Effector CD4-positive, alpha-beta T cell (primary cell): ENCODE measurements around the gene ADSS1.
"Not testable (repeated sequence)": the region's sequence is repeated elsewhere in the genome, so short reads cannot be mapped to it uniquely, and the experiment has no call there.

ENCODE experiments used
- DNase-seq: peaks from one replicate; pipeline ENCODE4 v3.0.0-alpha.2; 2020

Gene ADSS1

GRCh38 chr14:104734991-104735779 is 11.2 kb downstream of the ADSS1 start:
- DNase-seq = no peak

DNA sequence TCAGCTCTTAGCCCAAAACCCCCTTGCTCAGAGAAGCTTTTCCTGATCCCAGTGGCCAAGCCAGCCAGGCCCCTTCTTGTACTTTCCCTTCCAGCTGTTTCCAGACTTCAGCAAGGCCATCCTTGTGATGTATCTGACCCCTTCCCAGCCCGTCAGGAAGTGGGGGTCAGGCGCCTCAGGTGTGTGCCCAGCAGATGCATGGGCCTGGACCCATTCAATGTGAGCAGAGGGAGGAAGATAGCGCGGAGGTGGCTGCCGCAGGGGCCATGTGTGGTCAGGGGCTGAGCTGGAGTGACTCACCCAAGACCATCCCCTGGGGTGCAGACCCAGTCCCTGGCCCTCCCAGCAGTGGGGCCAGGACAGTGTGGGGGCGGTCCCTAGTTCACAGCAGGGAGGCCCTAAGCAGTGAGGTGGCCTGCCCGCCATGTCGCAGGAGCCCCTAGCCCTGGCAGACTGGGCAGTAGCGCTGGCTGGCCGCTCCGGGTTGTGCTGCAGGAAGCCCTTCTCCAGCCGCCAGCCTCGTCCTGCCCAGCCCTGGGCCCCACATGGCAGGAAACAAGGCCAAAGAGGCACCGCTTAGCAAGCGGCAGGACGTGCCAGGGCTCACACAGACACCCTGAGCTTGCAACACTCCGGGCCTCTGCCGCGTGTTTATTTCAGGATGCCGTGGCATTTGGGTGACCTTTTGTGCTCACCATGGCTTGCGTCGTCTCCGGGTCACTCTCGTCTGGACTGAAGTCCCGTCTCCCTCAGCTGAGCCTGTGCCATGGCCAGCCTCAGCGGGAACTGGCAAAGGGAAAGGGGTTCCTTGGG is 12.0 kb downstream of the ADSS1 start:
- no peak for DNase-seq

GRCh38 chr14:104738375-104739019 is 14.5 kb downstream of the ADSS1 start:
- DNase-seq = no peak

- DNase-seq = no peak
Measured at GRCh38 chr14:104739026-104739425, 15.0 kb downstream of the ADSS1 start.

GRCh38 chr14:104739546-104740516 is 15.8 kb downstream of the ADSS1 start:
- DNase-seq = no peak

DNA sequence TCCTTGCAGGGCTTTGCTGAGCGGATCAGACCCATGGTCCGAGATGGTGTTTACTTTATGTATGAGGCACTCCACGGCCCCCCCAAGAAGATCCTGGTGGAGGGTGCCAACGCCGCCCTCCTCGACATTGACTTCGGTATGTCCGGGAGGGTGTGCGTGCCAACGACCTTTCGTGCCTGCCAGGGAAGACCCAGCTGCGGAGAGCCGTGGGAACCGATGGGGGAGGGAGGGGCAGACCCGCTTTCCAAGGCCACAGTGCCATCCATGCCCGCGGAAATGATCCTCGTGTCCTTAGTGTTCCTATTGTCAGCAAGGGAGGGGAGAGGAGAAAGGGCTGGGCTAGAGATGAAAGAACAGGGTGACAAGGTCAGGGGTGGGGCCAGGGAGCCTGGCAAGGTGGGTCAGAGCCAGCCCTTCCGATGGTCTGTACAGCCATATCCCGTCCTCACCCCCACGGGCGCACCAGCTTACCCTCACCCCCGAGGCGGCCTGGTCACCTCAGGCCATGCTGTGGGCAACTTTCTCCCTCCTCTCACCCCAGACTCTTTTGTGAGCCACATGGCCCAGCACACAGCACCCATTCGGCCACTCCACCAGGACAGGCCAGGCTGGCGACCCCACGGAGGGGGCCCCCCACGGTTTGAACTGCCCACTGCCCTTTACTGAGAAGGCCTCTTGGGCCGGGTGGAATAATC is 17.2 kb downstream of the ADSS1 start:
- no peak for DNase-seq

- DNase-seq = no peak
Measured at GRCh38 chr14:104741803-104742251, 17.8 kb downstream of the ADSS1 start.

- DNase-seq = no peak
Measured at GRCh38 chr14:104742586-104743455, 18.8 kb downstream of the ADSS1 start.

DNA sequence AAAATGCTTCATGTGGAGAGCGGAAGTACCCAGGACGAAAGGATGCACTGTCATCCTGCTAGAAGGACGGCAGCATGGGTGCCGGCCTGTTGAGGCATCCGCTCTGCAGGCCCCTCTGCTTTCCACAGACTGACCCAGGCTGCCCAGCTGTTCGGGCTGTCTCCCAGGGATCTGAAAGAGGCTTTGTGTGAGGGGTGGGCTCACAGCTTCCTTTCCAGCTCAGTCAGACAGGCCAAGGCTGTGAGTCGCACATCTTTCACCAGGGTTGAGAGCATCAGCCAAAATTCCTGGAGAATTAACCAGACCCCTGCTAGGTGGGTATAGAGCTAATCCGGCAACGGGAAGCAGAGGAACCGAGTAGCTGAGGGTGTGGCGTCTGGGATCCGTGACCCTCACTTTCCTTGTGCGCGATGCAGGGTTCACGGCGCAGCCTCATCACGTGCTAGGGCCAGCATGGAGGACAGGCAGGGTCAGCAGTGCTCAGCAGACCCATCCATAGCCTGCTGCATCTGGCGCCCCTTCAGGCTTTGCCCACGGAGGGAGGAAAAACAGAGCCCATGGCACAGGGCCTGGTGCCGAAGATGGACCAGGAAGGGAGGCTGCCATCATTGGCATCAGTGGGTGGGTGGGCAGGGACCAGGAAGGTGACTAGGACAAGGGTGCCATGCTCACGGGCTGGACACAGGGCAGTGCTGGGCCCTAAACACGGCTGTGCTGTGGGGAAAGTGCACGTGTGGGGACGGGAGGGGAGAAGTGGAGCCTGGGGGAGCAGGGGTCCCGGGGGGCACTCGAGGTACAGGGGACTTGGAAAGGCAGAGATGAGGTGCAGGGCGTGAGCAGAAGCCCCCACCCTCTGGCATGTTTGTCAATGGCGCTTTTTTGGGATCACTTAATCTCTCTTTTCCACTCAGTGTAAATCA is 19.7 kb downstream of the ADSS1 start:
- no peak for DNase-seq

GRCh38 chr14:104744484-104744883 is 20.5 kb downstream of the ADSS1 start:
- no peak for DNase-seq

GRCh38 chr14:104745431-104745830 is 21.4 kb downstream of the ADSS1 start:
- DNase-seq = no peak

DNA sequence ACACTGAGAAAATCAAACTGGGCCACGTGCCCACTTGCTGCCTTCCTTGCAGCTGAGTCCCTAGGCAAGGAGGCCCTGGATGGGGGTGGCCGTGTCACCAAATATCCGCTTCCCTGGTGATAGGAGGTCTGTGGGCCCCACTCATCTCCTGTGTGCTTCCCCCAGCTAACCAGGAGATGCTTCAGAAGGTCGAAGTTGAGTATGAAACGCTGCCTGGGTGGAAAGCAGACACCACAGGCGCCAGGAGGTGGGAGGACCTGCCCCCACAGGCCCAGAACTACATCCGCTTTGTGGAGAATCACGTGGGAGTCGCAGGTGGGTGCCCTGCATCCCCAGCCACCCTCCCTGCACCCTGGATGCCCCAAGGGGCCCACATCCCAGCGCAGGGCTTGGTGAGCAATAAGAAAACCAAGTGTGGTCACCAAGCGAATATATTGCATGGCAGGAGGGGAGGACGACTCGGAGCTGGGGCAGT is 22.1 kb downstream of the ADSS1 start:
- DNase-seq = no peak

DNA sequence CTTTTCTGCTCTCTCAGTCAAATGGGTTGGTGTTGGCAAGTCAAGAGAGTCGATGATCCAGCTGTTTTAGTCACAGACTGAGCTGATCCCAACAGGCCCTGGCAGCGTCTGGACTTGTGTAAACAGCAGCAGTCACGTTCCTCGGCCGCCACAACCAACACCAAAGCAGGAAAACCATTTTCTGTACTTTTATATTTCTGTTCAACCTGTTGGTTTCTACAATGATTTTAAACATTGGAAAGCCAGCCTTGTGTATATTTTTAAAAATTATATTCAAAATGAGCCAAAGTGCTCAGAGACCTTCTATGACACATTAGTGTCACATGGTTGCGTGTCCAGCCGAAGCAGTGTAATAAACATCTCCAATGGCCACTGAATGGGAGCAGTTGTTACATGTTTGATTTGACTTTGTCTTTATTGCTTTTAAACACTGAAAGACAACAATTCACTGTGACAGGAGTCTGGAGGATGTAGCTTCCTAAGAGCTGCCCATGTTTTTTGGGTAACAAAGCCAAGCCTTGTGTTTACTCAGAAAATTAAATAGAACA is 23.0 kb downstream of the ADSS1 start:
- DNase-seq = no peak

DNA sequence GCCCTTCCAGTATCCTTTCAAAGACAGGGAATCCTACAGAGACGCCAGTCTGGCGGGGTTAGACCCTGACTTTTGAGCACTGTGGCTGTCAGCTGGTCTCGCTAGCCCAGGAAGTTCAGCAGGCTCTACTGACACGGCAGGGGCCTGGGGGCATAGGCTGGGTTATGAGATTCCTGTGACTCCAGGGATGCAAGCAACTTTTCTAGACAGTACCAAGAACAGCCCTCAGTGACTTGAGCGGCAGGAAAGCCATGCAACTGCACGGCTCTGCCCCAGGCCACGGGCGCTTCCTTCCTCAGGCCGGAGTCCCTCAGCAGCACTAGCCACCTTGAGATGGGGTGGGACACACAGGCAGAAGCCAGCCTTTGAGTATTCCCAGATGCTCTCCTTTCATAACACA is 23.8 kb downstream of the ADSS1 start:
- no peak for DNase-seq

GRCh38 chr14:104749111-104749649 is 25.2 kb downstream of the ADSS1 start:
- no peak for DNase-seq

- no peak for DNase-seq
Measured at GRCh38 chr14:104750056-104750752, 26.2 kb downstream of the ADSS1 start.

GRCh38 chr14:104750753-104751057 is 26.7 kb downstream of the ADSS1 start:
- DNase-seq = not testable (repeated sequence)
